ENCODE data around the gene CACNA1C. TPM values are rescaled to one million over a fixed set of nuclear protein-coding genes. Genes with fewer than 3 reads are reported as not detected.

Gene CACNA1C
- total RNA-seq, 1 donor from 2014 or later: 7.3 TPM

- Histone ChIP-seq H3K27me3 (ENCODE audit: control insufficient read depth in 3 of 3, insufficient read depth in 3 of 3, low read length in 3 of 3) (peaks cover 6 to 31% (median 14%) of the 10 kb centered on the region in 3 donors), H3K36me3 (ENCODE audit: control insufficient read depth in 3 of 3, insufficient read depth in 3 of 3, low read length in 3 of 3) (no peaks in the 10 kb centered on the region), H3K27ac (ENCODE audit: low read depth, low read length) (peak overlapping the region; percentile 59), H3K4me1 (ENCODE audit: control insufficient read depth in 3 of 3, insufficient read depth in 3 of 3, low read length in 3 of 3) (peaks cover 39 to 54% (median 44%) of the 10 kb centered on the region in 3 donors), H3K4me3 (ENCODE audit: low read length in 3 of 3) (no peak overlapping the region), H3K9ac (ENCODE audit: low read depth in 1 of 3, low read length in 3 of 3) (no peak overlapping the region), H3K9me3 (ENCODE audit: control insufficient read depth in 3 of 3, low read length in 3 of 3) (no peaks in the 10 kb centered on the region)
Observed at GRCh38 chr12:2284857-2285256, 232.1 kb downstream of the CACNA1C start.

- no peaks in the 10 kb centered on the region for H3K9me3 ChIP-seq (ENCODE audit: control insufficient read depth in 3 of 3, low read length in 3 of 3)
- no peak overlapping the region for H3K4me3 ChIP-seq (ENCODE audit: low read length in 3 of 3)
- H3K4me1 ChIP-seq (ENCODE audit: control insufficient read depth in 3 of 3, insufficient read depth in 3 of 3, low read length in 3 of 3): peaks cover 39 to 54% (median 44%) of the 10 kb centered on the region in 3 donors
- H3K27me3 ChIP-seq (ENCODE audit: control insufficient read depth in 3 of 3, insufficient read depth in 3 of 3, low read length in 3 of 3): peaks cover 6 to 31% (median 14%) of the 10 kb centered on the region in 3 donors
- no peak overlapping the region for H3K9ac ChIP-seq (ENCODE audit: low read depth in 1 of 3, low read length in 3 of 3)
- H3K36me3 ChIP-seq (ENCODE audit: control insufficient read depth in 3 of 3, insufficient read depth in 3 of 3, low read length in 3 of 3): no peaks in the 10 kb centered on the region
- no peak overlapping the region for H3K27ac ChIP-seq (ENCODE audit: low read depth, low read length)
Observed at GRCh38 chr12:2285462-2285861, 232.7 kb downstream of the CACNA1C start.

- H3K9me3 ChIP-seq (ENCODE audit: control insufficient read depth in 3 of 3, low read length in 3 of 3): no peaks in the 10 kb centered on the region
- peaks cover 6 to 31% (median 14%) of the 10 kb centered on the region in 3 donors for H3K27me3 ChIP-seq (ENCODE audit: control insufficient read depth in 3 of 3, insufficient read depth in 3 of 3, low read length in 3 of 3)
- no peak overlapping the region for H3K4me3 ChIP-seq (ENCODE audit: low read length in 3 of 3)
- peaks cover 39 to 54% (median 44%) of the 10 kb centered on the region in 3 donors for H3K4me1 ChIP-seq (ENCODE audit: control insufficient read depth in 3 of 3, insufficient read depth in 3 of 3, low read length in 3 of 3)
- peak overlapping the region; percentile 57 for H3K27ac ChIP-seq (ENCODE audit: low read depth, low read length)
- H3K36me3 ChIP-seq (ENCODE audit: control insufficient read depth in 3 of 3, insufficient read depth in 3 of 3, low read length in 3 of 3): no peaks in the 10 kb centered on the region
- H3K9ac ChIP-seq (ENCODE audit: low read depth in 1 of 3, low read length in 3 of 3): no peak overlapping the region
Observed at GRCh38 chr12:2286047-2286446, 233.3 kb downstream of the CACNA1C start.

- Histone ChIP-seq H3K4me3 (ENCODE audit: low read length in 3 of 3) (no peak overlapping the region), H3K9me3 (ENCODE audit: control insufficient read depth in 3 of 3, low read length in 3 of 3) (no peaks in the 10 kb centered on the region), H3K9ac (ENCODE audit: low read depth in 1 of 3, low read length in 3 of 3) (no peak overlapping the region), H3K27ac (ENCODE audit: low read depth, low read length) (peak overlapping the region; percentile 57), H3K27me3 (ENCODE audit: control insufficient read depth in 3 of 3, insufficient read depth in 3 of 3, low read length in 3 of 3) (peaks cover 6 to 31% (median 14%) of the 10 kb centered on the region in 3 donors), H3K4me1 (ENCODE audit: control insufficient read depth in 3 of 3, insufficient read depth in 3 of 3, low read length in 3 of 3) (peaks cover 39 to 54% (median 44%) of the 10 kb centered on the region in 3 donors), H3K36me3 (ENCODE audit: control insufficient read depth in 3 of 3, insufficient read depth in 3 of 3, low read length in 3 of 3) (no peaks in the 10 kb centered on the region)
Observed at GRCh38 chr12:2286461-2287131, 233.8 kb downstream of the CACNA1C start.

GRCh38 chr12:2287151-2287550, 234.4 kb downstream of the CACNA1C start:
- peak overlapping the region; percentile 57 for H3K27ac ChIP-seq (ENCODE audit: low read depth, low read length)
- H3K4me3 ChIP-seq (ENCODE audit: low read length in 3 of 3): no peak overlapping the region
- H3K36me3 ChIP-seq (ENCODE audit: control insufficient read depth in 3 of 3, insufficient read depth in 3 of 3, low read length in 3 of 3): no peaks in the 10 kb centered on the region
- H3K9ac ChIP-seq (ENCODE audit: low read depth in 1 of 3, low read length in 3 of 3): no peak overlapping the region
- H3K9me3 ChIP-seq (ENCODE audit: control insufficient read depth in 3 of 3, low read length in 3 of 3): no peaks in the 10 kb centered on the region
- H3K27me3 ChIP-seq (ENCODE audit: control insufficient read depth in 3 of 3, insufficient read depth in 3 of 3, low read length in 3 of 3): peaks cover 6 to 31% (median 14%) of the 10 kb centered on the region in 3 donors
- H3K4me1 ChIP-seq (ENCODE audit: control insufficient read depth in 3 of 3, insufficient read depth in 3 of 3, low read length in 3 of 3): peaks cover 39 to 54% (median 44%) of the 10 kb centered on the region in 3 donors

GRCh38 chr12:2287589-2287988, 234.8 kb downstream of the CACNA1C start:
- Histone ChIP-seq H3K9me3 (ENCODE audit: control insufficient read depth in 3 of 3, low read length in 3 of 3) (no peaks in the 10 kb centered on the region), H3K27ac (ENCODE audit: low read depth, low read length) (peak overlapping the region; percentile 7), H3K9ac (ENCODE audit: low read depth in 1 of 3, low read length in 3 of 3) (no peak overlapping the region), H3K27me3 (ENCODE audit: control insufficient read depth in 3 of 3, insufficient read depth in 3 of 3, low read length in 3 of 3) (peaks cover 6 to 31% (median 10%) of the 10 kb centered on the region in 3 donors), H3K36me3 (ENCODE audit: control insufficient read depth in 3 of 3, insufficient read depth in 3 of 3, low read length in 3 of 3) (no peaks in the 10 kb centered on the region), H3K4me3 (ENCODE audit: low read length in 3 of 3) (no peak overlapping the region), H3K4me1 (ENCODE audit: control insufficient read depth in 3 of 3, insufficient read depth in 3 of 3, low read length in 3 of 3) (peaks cover 37 to 51% (median 44%) of the 10 kb centered on the region in 3 donors)

- H3K36me3 ChIP-seq (ENCODE audit: control insufficient read depth in 3 of 3, insufficient read depth in 3 of 3, low read length in 3 of 3): no peaks in the 10 kb centered on the region
- no peak overlapping the region for H3K4me3 ChIP-seq (ENCODE audit: low read length in 3 of 3)
- H3K9ac ChIP-seq (ENCODE audit: low read depth in 1 of 3, low read length in 3 of 3): no peak overlapping the region
- H3K4me1 ChIP-seq (ENCODE audit: control insufficient read depth in 3 of 3, insufficient read depth in 3 of 3, low read length in 3 of 3): peaks cover 35 to 50% (median 43%) of the 10 kb centered on the region in 3 donors
- no peaks in the 10 kb centered on the region for H3K9me3 ChIP-seq (ENCODE audit: control insufficient read depth in 3 of 3, low read length in 3 of 3)
- peaks cover 6 to 29% (median 8%) of the 10 kb centered on the region in 3 donors for H3K27me3 ChIP-seq (ENCODE audit: control insufficient read depth in 3 of 3, insufficient read depth in 3 of 3, low read length in 3 of 3)
- H3K27ac ChIP-seq (ENCODE audit: low read depth, low read length): no peak overlapping the region
Observed at GRCh38 chr12:2288001-2288400, 235.2 kb downstream of the CACNA1C start.

GRCh38 chr12:2288471-2288870, 235.7 kb downstream of the CACNA1C start:
- Histone ChIP-seq H3K36me3 (ENCODE audit: control insufficient read depth in 3 of 3, insufficient read depth in 3 of 3, low read length in 3 of 3) (no peaks in the 10 kb centered on the region), H3K9me3 (ENCODE audit: control insufficient read depth in 3 of 3, low read length in 3 of 3) (no peaks in the 10 kb centered on the region), H3K9ac (ENCODE audit: low read depth in 1 of 3, low read length in 3 of 3) (no peak overlapping the region), H3K4me3 (ENCODE audit: low read length in 3 of 3) (no peak overlapping the region), H3K27me3 (ENCODE audit: control insufficient read depth in 3 of 3, insufficient read depth in 3 of 3, low read length in 3 of 3) (peaks cover 4 to 28% (median 6%) of the 10 kb centered on the region in 3 donors), H3K27ac (ENCODE audit: low read depth, low read length) (no peak overlapping the region), H3K4me1 (ENCODE audit: control insufficient read depth in 3 of 3, insufficient read depth in 3 of 3, low read length in 3 of 3) (peaks cover 32 to 45% (median 39%) of the 10 kb centered on the region in 3 donors)

GRCh38 chr12:2288875-2289274, 236.1 kb downstream of the CACNA1C start:
- Histone ChIP-seq H3K4me3 (ENCODE audit: low read length in 3 of 3) (no peak overlapping the region), H3K36me3 (ENCODE audit: control insufficient read depth in 3 of 3, insufficient read depth in 3 of 3, low read length in 3 of 3) (no peaks in the 10 kb centered on the region), H3K4me1 (ENCODE audit: control insufficient read depth in 3 of 3, insufficient read depth in 3 of 3, low read length in 3 of 3) (peaks cover 29 to 41% (median 35%) of the 10 kb centered on the region in 3 donors), H3K9me3 (ENCODE audit: control insufficient read depth in 3 of 3, low read length in 3 of 3) (no peaks in the 10 kb centered on the region), H3K9ac (ENCODE audit: low read depth in 1 of 3, low read length in 3 of 3) (no peak overlapping the region), H3K27ac (ENCODE audit: low read depth, low read length) (no peak overlapping the region), H3K27me3 (ENCODE audit: control insufficient read depth in 3 of 3, insufficient read depth in 3 of 3, low read length in 3 of 3) (peaks cover 3 to 25% (median 4%) of the 10 kb centered on the region in 3 donors)

GRCh38 chr12:2289525-2289924, 236.7 kb downstream of the CACNA1C start:
- H3K27ac ChIP-seq (ENCODE audit: low read depth, low read length): no peak overlapping the region
- no peaks in the 10 kb centered on the region for H3K36me3 ChIP-seq (ENCODE audit: control insufficient read depth in 3 of 3, insufficient read depth in 3 of 3, low read length in 3 of 3)

More at GRCh38 chr12:2289525-2289924, 236.7 kb downstream of the CACNA1C start:
- Histone ChIP-seq H3K9ac (ENCODE audit: low read depth in 1 of 3, low read length in 3 of 3) (no peak overlapping the region), H3K27me3 (ENCODE audit: control insufficient read depth in 3 of 3, insufficient read depth in 3 of 3, low read length in 3 of 3) (peaks cover 3 to 20% (median 4%) of the 10 kb centered on the region in 3 donors), H3K4me3 (ENCODE audit: low read length in 3 of 3) (no peak overlapping the region), H3K9me3 (ENCODE audit: control insufficient read depth in 3 of 3, low read length in 3 of 3) (no peaks in the 10 kb centered on the region), H3K4me1 (ENCODE audit: control insufficient read depth in 3 of 3, insufficient read depth in 3 of 3, low read length in 3 of 3) (peaks cover 25 to 37% (median 32%) of the 10 kb centered on the region in 3 donors)

Measured in skeletal muscle tissue (tissue), 4 donors.